HG03039 (cell line): ENCODE measurements around the gene IFFO2.
"Not testable (repeated sequence)": the region's sequence is repeated elsewhere in the genome, so short reads cannot be mapped to it uniquely, and the experiment has no call there.

ENCODE experiments used
- ATAC-seq: cut with Tn5 transposase; IDR thresholded peaks from one replicate; pipeline ENCODE4 v1.9.1; 2021; ENCODE audit warnings: mild to moderate bottlenecking, moderate library complexity; ENCODE audit not compliant: unreplicated experiment

IFFO2 gene

GRCh38 chr1:18879215-18879790 lies 77.2 kb downstream of the IFFO2 start:
- no peak for ATAC-seq

GRCh38 chr1:18878538-18879214 lies 77.8 kb downstream of the IFFO2 start:
- ATAC-seq: no peak

GRCh38 chr1:18877282-18877681 lies 79.2 kb downstream of the IFFO2 start:
- no peak for ATAC-seq

- no peak for ATAC-seq
These were observed 80.3 kb downstream of the IFFO2 start for GRCh38 chr1:18876210-18876609.

GRCh38 chr1:18875796-18876128 lies 80.7 kb downstream of the IFFO2 start:
- ATAC-seq: no peak

GRCh38 chr1:18875107-18875795 lies 81.2 kb downstream of the IFFO2 start:
- ATAC-seq: no peak

GRCh38 chr1:18874600-18874999 lies 81.9 kb downstream of the IFFO2 start:
- ATAC-seq: no peak

GRCh38 chr1:18874036-18874435 lies 82.4 kb downstream of the IFFO2 start:
- no peak for ATAC-seq

GRCh38 chr1:18872071-18872611 lies 84.3 kb downstream of the IFFO2 start:
- no peak for ATAC-seq

GRCh38 chr1:18871401-18872070 lies 84.9 kb downstream of the IFFO2 start:
- no peak for ATAC-seq

- ATAC-seq: no peak
These were observed 85.5 kb downstream of the IFFO2 start for GRCh38 chr1:18870957-18871356.

GRCh38 chr1:18870595-18870865 lies 85.9 kb downstream of the IFFO2 start:
- ATAC-seq: not testable (repeated sequence)

- ATAC-seq: no peak
These were observed 86.5 kb downstream of the IFFO2 start for GRCh38 chr1:18869847-18870594.

GRCh38 chr1:18868801-18869424 lies 87.6 kb downstream of the IFFO2 start:
- no peak for ATAC-seq

- no peak for ATAC-seq
These were observed 88.1 kb downstream of the IFFO2 start for GRCh38 chr1:18868354-18868753.

GRCh38 chr1:18866846-18867245 lies 89.6 kb downstream of the IFFO2 start:
- no peak for ATAC-seq

GRCh38 chr1:18866314-18866713 lies 90.2 kb downstream of the IFFO2 start:
- ATAC-seq: no peak

GRCh38 chr1:18865176-18865575 lies 91.3 kb downstream of the IFFO2 start:
- ATAC-seq: no peak

GRCh38 chr1:18861590-18861989 lies 94.9 kb downstream of the IFFO2 start:
- no peak for ATAC-seq

GRCh38 chr1:18861082-18861481 lies 95.4 kb downstream of the IFFO2 start:
- no peak for ATAC-seq

- no peak for ATAC-seq
These were observed 96.9 kb downstream of the IFFO2 start, which contains the start of gene TAS1R2 for GRCh38 chr1:18859560-18859959. TAS1R2 (minus strand) TSS chr1:18859660; CDS start chr1:18859660, 0 bp downstream.
